GM18909 (cell line): ENCODE data around the gene LAGE3.

Experiments
- ATAC-seq: cut with Tn5 transposase; IDR thresholded peaks from one replicate; pipeline ENCODE4 v1.9.1; 2021; ENCODE audit warnings: mild to moderate bottlenecking; ENCODE audit not compliant: unreplicated experiment, poor library complexity

The LAGE3 gene

DNA sequence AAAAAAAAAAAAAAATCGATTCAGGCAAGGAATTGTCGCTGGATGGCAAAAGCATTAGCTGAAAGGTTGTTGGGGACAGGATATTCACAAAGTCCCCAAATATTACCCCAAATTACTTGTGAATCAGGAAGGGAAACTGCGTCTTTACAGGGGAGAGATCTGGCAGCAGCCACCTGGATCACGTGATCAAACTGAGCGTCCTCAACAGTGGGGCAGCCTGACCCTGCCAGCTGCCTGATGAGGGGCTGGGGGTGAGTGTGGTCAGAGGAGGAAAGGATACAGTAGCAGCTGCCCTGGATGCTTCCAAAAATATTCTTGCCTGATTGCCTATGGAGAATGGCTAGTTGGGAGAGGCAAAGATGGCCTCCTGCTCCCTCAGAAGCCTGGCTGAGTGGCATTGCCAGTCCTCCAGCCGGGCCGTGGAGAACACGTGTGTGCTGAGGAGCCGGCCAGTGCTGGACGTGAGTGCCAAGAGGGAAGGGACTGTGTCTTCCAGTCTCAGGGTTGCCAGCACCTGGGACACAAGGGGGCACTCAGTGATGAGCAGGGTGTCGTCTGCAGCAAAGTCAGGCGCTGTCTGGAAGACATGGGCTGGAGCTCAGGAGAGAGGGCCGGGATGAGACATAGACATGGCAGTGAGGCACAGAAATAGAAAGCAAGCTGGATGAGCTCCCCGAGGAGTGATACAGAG, 3.0 kb upstream of the LAGE3 start:
- ATAC-seq, result no peak

- ATAC-seq, result no peak
These were observed 2.1 kb upstream of the LAGE3 start for GRCh38 chrX:154481195-154481594.

- ATAC-seq, result no peak
These were observed 1.1 kb downstream of the LAGE3 start for GRCh38 chrX:154477891-154478477.

GRCh38 chrX:154476821-154477220, 2.3 kb downstream of the LAGE3 start:
- ATAC-seq, result no peak

GRCh38 chrX:154473683-154474082, 5.4 kb downstream of the LAGE3 start:
- no peak for ATAC-seq

DNA sequence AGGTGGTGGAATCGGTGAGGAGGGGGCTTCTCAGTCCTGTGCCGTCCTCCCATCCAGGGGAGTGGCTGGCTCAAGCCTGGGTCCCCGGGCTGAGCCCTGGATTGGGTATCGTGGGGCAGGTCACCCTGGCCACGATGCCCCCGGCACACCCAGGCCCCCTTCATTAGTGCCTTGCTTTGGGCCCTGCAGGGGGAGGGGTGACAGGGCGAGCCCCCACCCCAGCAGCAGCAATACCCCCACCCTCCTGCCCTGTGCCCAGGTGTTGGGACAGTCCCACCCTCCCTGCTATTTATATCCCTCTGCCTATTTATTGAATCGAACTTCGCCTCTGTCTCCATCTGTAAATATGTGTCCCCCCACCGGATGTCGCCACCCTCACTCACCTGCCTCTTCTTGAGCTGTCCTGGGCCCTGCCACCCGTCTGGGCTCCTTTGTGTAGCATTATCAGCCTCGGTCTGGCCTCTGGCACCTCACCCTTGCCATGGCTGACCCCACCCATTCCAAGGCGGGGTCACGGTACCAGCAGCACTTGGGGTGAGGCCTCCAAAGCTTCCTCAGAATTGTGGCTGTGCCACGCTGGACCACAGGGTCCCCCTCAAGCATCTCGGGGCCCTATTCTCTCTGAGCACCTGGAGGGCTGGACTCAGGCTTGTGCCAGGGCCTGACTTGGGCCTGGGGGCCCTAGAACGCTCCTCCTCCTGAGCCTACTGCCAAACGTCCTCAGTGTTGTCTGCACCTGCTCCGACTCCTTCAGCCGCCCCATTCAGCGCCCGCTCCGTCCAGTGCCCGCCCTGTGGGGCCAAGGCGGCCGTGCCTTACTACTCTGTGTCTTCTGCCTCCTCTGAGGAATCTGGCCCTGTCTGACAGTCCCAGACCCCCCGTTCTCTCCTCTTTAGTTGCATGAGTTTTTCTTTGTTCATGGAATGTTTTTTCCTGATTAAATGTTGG, 6.1 kb downstream of the LAGE3 start:
- ATAC-seq, result no peak

DNA sequence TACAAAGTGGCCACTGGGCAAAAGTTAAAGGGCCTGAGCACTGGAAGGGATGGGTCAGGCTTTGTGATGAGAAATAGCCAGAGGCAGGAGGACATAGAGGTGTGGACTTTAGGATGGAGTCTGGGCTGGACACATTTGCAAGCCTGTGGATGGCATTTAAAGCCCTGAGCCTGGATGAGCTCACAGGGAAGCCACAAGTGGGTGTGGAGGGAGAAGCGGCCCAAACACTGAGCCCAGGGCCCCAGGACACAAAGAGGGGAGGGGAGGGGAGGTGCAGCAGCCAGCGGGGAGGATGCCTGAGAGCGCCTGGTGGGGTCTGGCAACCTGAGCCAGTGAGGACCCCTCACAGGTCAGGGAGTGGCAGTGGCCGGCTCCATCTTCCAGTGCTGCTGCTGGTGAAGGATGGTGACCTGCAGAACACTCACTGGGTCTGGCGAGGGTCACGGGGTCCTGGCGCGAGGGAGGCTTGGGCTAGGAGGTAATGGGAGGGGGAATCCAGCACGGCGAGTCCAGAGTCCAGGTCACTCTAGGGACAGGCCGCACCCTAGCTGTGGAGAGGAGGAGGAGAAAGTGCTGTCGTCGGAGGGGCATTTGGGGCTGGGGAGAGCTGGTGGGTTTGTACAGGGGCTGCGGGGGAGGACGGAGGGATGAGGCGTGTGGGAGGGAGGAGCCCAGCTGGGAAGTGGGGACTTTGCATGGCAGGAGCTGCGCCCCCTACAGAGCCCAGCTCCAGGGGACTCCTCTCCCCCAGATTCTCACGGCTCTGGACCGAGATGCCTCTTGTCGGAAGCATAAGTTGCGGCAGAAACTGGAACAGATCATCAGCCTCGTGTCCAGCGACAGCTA, 7.0 kb downstream of the LAGE3 start:
- ATAC-seq, result no peak

- ATAC-seq, result no peak
These were observed 8.0 kb downstream of the LAGE3 start for GRCh38 chrX:154470914-154471568.

DNA sequence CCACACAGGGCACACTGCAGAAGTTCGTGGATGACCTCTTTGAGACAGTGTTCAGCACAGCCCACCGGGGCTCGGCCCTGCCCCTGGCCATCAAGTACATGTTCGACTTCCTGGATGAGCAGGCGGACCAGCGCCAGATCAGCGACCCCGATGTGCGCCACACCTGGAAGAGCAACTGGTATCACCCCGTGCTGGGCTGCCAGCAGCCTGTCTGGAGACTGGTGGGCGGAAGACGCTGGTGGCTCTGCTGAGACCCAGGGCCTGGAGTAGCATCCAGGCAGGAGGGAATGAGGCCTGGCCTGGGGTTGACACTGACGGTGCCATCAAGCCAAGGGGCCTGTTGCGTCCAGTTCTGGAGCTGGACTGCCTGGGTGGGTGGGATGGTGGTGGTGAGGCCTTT, 8.6 kb downstream of the LAGE3 start:
- no peak for ATAC-seq

DNA sequence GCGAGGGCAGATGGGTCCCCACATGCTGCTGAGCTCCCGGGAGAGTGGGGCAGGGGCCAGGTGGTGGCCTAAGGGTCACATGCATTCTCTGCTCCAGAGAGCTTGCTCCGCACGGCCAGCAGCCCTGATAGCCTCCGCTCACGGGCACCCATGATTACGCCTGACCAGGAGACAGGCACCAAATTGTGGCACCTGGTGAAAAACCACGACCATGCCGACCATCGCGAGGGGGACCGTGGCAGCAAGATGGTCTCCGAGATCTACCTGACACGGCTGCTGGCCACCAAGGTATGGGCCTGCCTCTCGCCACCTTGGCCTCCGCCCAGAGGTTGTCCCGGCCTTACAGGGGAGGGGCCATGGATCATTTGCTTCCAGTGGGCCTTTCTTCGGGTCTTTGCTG, 9.2 kb downstream of the LAGE3 start:
- no peak for ATAC-seq

- ATAC-seq, result no peak
These were observed 10.0 kb downstream of the LAGE3 start for GRCh38 chrX:154469114-154469513.

DNA sequence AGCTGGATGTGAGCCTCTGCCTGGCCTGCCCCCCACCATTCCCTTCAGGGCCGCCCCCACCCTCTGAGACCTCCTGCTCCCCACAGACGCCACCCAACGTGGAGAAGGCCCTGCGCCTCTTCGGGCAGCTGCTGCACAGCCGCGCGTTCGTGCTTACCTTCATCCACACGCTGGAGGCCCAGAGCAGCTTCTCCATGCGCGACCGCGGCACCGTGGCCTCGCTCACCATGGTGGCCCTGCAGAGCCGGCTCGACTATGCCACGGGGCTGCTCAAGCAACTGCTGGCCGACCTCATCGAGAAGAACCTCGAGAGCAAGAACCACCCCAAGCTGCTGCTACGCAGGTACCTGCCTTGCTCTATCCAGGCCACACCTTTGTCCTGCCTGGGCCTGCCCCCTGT, 10.9 kb downstream of the LAGE3 start:
- ATAC-seq, result no peak

GRCh38 chrX:154467556-154467955, 11.5 kb downstream of the LAGE3 start:
- no peak for ATAC-seq

DNA sequence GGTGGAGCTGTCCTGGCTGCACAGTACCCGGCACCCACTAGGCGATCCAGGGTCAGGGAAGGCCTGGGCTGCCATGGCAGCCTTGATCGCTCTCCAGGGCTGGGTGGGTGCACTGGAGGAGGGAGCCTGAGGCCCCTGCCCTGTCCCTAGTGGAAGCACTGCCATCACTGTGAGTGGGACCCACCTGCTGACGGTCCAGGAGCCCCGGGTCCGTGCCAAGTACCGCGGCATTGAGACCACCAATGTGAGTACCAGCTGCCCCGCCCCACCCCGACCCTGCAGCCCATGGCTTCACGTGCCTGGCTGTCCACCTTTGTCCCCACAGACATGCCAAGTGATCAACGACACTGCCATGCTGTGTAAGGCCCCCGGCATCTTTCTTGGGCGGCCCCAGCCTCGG, 12.2 kb downstream of the LAGE3 start:
- no peak for ATAC-seq

DNA sequence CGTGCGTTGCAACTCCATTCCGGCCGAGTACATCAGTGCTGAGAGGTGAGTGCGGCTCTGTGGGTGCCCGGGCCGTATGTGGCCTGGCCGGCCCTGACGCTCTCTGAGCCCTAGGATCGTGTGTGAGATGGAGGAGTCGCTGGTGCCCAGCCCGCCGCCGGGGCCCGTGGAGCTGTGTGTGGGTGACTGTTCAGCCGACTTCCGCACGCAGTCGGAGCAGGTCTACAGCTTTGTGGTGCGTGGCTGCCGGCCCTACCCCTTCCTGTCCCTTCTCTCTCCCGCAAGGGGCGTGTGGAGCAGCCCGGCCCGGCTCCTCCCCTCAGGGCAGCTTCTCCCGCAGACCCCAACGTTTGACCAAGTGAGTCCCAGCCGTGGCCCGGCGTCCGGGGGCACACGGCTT, 13.0 kb downstream of the LAGE3 start:
- no peak for ATAC-seq

GRCh38 chrX:154465601-154466000, 13.5 kb downstream of the LAGE3 start:
- ATAC-seq, result no peak

DNA sequence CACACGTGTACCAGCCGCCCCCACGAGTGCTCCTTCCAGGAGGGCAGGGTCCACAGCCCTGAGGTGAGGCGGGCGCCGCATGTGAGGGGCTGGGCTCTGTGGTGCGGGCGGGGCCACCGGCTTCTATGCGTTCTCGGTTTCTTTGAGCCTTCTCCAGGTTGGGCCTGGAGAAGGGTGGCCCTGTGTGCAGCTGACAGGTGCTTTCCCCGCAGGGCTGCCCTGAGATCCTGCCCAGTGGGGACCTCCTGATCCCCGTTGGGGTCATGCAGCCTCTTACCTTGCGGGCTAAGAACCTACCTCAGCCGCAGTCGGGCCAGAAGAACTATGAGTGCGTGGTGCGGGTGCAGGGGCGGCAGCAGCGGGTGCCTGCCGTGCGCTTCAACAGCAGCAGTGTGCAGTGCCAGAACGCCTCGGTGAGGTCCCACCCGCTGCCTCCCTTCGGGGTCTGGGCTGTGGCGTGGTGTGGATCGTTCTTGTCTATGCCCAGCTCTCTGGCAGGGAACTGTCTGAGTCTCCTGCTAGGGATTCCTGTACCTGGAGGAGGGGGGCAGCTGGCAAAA, 14.2 kb downstream of the LAGE3 start:
- no peak for ATAC-seq

GRCh38 chrX:154463611-154464220, 15.4 kb downstream of the LAGE3 start:
- ATAC-seq, result no peak

DNA sequence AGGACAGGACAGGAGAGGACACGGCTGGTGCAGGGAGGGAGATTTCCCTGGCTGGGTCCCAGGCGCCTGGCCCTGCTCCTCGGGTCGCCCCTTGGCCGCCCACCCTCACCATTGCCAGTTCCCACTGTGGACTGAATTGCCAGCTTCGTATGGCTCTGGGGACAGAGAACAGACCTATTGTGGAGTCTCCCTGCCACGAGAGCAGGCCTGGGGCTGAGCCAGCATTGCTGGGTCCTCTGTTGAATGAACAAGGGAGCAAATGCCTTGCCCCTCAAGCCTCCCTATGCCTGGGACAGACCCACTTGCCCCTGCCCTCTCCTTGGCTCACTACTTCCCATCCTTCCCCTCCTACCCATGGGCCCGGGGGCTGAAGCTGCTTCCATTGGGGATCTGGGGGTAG, 16.7 kb downstream of the LAGE3 start:
- no peak for ATAC-seq
